GM21528 (cell line): ENCODE results near the gene TTLL11.

ENCODE experiments used
- ATAC-seq: cut with Tn5 transposase; IDR thresholded peaks from one replicate; pipeline ENCODE4 v1.9.1; 2021; ENCODE audit warnings: mild to moderate bottlenecking, moderate library complexity; ENCODE audit not compliant: unreplicated experiment, low FRiP score

The TTLL11 gene

GRCh38 chr9:121865884-121866283, 227.2 kb downstream of the TTLL11 start:
- no peak for ATAC-seq

DNA sequence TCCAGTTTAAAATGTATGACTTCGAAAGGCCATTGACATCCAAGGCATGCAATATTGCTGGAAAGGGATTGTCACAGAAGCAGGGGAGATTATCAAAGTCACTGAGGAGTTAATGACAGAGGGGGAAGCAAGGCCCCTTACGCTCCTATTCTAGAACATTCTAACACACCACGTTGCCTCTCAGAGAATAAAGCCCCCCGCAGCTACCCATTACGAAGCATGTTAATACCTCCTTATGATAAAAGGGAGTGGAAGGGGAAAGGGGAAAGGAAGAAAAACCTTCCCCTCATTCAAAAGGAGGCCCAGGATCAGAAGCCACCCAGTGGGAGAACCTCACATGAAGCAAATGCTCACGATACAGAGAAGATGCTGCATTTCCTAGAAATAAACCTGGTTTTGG, 228.0 kb downstream of the TTLL11 start:
- ATAC-seq = no peak

DNA sequence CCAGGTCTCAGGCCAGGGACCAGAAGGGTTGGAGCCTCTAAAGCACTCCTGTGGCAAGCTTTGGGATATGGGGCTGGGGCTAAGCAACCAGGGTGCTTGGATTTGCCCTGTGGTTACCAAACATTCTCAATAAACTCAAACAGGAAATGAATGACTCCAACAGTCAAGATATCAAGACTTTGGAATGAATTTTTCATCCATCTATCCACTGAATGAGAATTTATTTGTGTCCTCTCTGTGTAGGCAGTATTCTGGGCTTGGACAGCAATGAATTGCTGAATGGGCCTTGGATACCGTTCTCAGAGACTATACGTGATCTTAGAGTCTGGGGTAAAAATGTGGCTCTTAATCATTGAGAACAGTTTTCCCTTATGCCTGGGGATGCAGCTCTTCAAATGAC, 229.2 kb downstream of the TTLL11 start:
- ATAC-seq = no peak

- no peak for ATAC-seq
These were observed 230.5 kb downstream of the TTLL11 start for GRCh38 chr9:121862371-121863332.

GRCh38 chr9:121861501-121862180, 231.5 kb downstream of the TTLL11 start:
- ATAC-seq = no peak

GRCh38 chr9:121860744-121861143, 232.4 kb downstream of the TTLL11 start:
- no peak for ATAC-seq

- no peak for ATAC-seq
These were observed 232.9 kb downstream of the TTLL11 start for GRCh38 chr9:121860213-121860612.

- no peak for ATAC-seq
These were observed 233.5 kb downstream of the TTLL11 start for GRCh38 chr9:121859646-121860045.

DNA sequence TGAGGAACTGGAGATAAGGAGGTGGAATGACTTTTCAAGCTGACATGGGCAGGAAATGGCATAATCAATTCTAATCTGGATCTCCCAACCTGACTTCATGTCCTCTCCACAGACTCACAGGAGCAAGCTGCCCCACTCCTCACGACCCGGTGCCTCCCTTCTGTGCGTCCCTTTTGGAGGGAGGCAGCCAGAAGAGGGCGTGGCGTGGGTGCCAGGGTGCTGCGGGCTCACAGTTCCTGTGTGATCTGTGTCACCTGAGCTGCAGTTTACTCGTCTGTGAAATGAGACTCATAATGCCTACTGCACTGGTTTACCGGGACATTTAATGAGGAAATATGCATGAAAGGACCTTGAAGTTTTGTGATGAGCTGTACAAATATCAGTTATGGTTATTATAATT, 234.3 kb downstream of the TTLL11 start:
- ATAC-seq = no peak

GRCh38 chr9:121857928-121858327, 235.2 kb downstream of the TTLL11 start:
- ATAC-seq = no peak

DNA sequence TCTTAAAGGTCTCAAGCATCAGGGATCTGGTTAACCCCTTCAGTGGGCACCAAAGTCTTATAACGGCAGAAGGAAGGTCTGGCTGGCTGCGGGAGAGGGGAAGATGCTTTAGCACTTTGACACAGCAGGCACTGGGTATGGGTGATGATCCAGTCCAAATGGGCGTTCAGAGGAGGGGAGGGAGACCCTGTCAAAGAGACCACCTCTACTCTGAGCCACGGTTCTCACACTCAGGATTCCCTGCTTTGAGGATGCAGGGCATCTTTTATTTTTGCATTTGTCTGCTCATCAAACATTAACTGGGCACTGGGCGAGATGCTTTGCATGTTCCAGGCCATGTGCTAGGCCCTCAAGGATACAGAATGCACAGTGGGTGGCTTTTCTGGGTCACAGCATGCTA, 237.6 kb downstream of the TTLL11 start:
- ATAC-seq = no peak

DNA sequence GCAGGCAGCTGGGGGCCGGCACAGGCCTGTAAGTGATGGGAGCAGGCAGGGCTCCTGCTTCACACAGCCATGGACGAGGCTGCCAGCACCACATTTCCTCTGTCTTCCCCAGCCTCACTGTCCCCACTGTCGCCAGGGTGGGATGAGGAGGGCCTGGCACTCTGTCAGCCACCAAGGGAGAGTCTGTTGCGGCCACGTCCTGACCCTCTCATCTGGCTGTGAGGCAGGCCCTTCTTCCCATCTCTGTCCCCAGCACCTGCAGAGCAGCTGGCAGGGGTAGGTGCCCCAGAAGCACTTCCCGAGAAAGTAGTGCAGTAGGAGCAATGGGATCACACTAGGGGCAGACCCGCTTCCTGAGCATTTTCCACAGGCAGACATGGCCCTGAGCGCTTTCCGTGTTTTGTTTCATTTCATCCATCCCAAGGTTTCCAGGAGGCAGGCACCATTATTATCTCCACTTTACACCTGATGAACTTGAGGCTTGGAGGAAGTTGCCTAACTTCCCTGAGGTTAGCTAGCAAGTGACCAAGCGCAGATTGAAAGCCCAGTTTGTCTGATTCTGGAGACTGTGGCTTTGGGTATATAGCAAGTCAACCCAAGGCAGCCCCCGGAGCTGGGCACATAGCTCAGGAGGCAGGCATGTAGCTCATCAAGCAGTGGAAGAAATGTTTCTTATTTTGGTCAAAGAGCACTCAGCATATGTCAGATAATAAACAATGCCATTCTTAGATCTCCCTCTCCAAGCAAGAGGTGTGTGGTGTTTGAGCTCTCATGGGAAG, 239.3 kb downstream of the TTLL11 start:
- ATAC-seq = no peak

GRCh38 chr9:121852651-121853616, 240.2 kb downstream of the TTLL11 start:
- ATAC-seq = no peak

DNA sequence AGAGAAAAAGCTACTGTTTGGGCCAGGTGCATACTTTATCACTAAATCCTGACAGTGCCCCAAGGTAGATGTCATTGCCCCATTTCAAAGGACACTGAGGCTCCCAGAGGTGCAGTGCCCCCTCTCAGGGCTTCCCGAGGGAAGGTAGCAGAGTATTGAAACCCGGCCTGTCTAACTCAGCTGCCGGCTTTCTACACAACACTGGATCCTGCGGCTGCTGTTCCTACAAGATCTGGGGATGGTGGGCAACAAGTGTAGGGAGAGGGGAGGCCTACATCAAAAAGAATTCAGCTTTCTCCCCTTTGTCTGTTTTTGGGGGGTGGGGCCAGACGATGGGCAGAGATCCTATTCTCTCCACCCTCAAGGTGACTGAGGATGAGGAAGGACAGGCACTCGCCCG, 240.9 kb downstream of the TTLL11 start:
- ATAC-seq = no peak

GRCh38 chr9:121851641-121852091, 241.4 kb downstream of the TTLL11 start:
- no peak for ATAC-seq

DNA sequence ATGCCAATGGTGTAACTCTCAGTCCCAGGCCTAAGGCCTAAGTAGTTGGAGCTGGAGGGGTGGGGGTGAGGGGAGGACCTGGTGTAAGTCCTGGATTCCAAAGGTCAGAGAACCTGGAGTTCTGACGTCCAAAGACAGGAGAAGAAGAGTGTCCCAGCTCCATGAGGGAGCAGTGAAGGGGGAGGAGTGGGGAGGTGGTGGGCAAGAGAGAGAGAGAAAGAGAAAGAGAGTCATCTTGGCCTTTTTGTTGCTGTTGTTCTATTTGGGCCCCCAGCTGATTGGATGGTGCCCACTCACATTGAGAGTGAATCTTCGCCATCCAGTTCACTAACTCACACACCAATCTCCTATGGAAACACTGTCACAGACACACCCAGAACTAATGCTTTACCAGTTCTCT, 242.7 kb downstream of the TTLL11 start:
- no peak for ATAC-seq

DNA sequence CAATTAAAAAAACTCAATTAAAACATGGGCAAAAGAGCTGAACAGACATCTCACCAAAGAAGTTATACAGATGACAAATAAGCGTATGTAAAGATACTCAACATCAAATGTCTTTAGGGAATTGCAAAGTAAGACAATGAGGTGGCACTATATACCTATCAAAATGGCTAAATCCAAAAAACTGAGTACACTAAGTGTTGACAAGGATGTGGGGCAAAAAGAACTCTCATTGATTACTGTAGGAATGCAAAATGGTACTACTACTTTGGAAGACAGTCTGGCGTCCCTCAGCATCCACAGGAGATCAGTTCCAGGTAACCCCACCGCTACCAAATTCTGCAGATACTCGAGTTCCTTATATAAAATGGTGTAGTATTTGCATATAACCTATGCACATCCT, 243.6 kb downstream of the TTLL11 start:
- ATAC-seq = no peak

- ATAC-seq = no peak
These were observed 248.5 kb downstream of the TTLL11 start for GRCh38 chr9:121844562-121844961.

GRCh38 chr9:121844098-121844497, 249.0 kb downstream of the TTLL11 start:
- no peak for ATAC-seq

DNA sequence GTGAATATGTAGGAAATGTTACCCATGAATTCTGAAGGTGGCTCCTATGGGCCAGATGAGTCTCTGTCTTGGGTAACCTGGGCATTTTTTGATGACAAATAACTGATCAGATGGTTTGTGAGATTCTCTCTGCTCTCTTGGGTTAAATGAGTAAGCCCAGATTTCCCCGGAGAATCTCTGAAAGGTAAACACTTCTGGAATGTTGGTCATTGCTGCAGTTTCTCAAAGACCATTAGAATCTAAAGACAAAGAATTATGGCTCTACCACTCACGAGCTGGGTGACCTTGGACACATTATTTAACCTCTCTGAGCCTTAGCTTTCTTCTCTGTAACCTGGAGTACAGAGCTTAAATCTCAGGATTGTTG, 250.5 kb downstream of the TTLL11 start:
- ATAC-seq = no peak
